Upper lobe of right lung (tissue), 1 donor: Measurements from ENCODE around the gene DLG2. TPM values are rescaled to one million over a fixed set of nuclear protein-coding genes. Genes with fewer than 3 reads are reported as not detected.
A peak's percentile ranks its signal among the peaks of the same experiment; 100 is the strongest.

Experiments
- ATAC-seq: fragments of 200-7000 bp; cut with Tn5 transposase; one replicate; pipeline ENCODE4 v1.9.1; 2020; ENCODE audit warnings: mild to moderate bottlenecking, moderate library complexity
- DNase-seq: peaks from one replicate; pipeline ENCODE4 v3.0.0-alpha.2; 2020
- H3K27ac ChIP-seq: fragments of 200-600 bp; one replicate; pipeline ENCODE4 v1.8.0; 2022
- H3K27me3 ChIP-seq: fragments of 200-600 bp; one replicate; pipeline ENCODE4 v1.8.0; 2022; ENCODE audit warnings: mild to moderate bottlenecking
- H3K36me3 ChIP-seq: fragments of 200-600 bp; one replicate; pipeline ENCODE4 v1.8.0; 2022
- H3K4me1 ChIP-seq: fragments of 200-600 bp; one replicate; pipeline ENCODE4 v1.8.0; 2022
- H3K4me3 ChIP-seq: fragments of 200-600 bp; one replicate; pipeline ENCODE4 v1.8.0; 2022; ENCODE audit warnings: mild to moderate bottlenecking
- H3K9me3 ChIP-seq: fragments of 200-600 bp; one replicate; pipeline ENCODE4 v1.8.0; 2022
- intact Hi-C: fragments of 100-400 bp; cut with DNase I; formaldehyde crosslinking; loops from one replicate; pipeline ENCODE4 v1.11.0; 2022
- total RNA-seq: library from RNA; stranded (reverse); fragmentation: NEBNext Ultra II Directional; extraction: Animal tissue kit (Norgen Biotek cat#: 25700); gene quantifications from one replicate; pipeline ENCODE4 v1.2.1, GENCODE V29; 2021
- TF ChIP-seq, protein P1 (sequence below): fragments of 200-600 bp; IDR thresholded peaks from one replicate; pipeline ENCODE4 v1.8.0; 2022; ENCODE audit warnings: antibody characterized with exemption
- donor health status: DM: no; HTN: yes; CAD: no; lungs with severe emphysema.

Gene DLG2
- total RNA-seq, 1 donor from 2014 or later = 9.7 TPM

- Histone ChIP-seq H3K4me1 (no peaks in the 10 kb centered on the region), H3K9me3 (no peaks in the 10 kb centered on the region), H3K27me3 (no peaks in the 10 kb centered on the region), H3K4me3 (no peak overlapping the region), H3K36me3 (no peaks in the 10 kb centered on the region), H3K27ac (no peak overlapping the region)
- DNase-seq (no peak), ATAC-seq (no peak)
- TF ChIP-seq, protein P1, sequence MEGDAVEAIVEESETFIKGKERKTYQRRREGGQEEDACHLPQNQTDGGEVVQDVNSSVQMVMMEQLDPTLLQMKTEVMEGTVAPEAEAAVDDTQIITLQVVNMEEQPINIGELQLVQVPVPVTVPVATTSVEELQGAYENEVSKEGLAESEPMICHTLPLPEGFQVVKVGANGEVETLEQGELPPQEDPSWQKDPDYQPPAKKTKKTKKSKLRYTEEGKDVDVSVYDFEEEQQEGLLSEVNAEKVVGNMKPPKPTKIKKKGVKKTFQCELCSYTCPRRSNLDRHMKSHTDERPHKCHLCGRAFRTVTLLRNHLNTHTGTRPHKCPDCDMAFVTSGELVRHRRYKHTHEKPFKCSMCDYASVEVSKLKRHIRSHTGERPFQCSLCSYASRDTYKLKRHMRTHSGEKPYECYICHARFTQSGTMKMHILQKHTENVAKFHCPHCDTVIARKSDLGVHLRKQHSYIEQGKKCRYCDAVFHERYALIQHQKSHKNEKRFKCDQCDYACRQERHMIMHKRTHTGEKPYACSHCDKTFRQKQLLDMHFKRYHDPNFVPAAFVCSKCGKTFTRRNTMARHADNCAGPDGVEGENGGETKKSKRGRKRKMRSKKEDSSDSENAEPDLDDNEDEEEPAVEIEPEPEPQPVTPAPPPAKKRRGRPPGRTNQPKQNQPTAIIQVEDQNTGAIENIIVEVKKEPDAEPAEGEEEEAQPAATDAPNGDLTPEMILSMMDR = no peak
- intact Hi-C loops = no loop called here
These were observed 1094.8 kb downstream of the DLG2 start for GRCh38 chr11:84532364-84532763.

- no peaks in the 10 kb centered on the region for H3K36me3 ChIP-seq
- no peak overlapping the region for H3K4me3 ChIP-seq
- H3K9me3 ChIP-seq = no peaks in the 10 kb centered on the region
- TF ChIP-seq, protein P1 = no peak
- no peak overlapping the region for H3K27ac ChIP-seq
- intact Hi-C loops = no loop called here
- DNase-seq = no peak
- no peaks in the 10 kb centered on the region for H3K4me1 ChIP-seq
- H3K27me3 ChIP-seq = no peaks in the 10 kb centered on the region
- ATAC-seq = no peak
These were observed 1100.9 kb downstream of the DLG2 start for GRCh38 chr11:84526250-84526649.

- intact Hi-C loops = no loop called here
- TF ChIP-seq, protein P1 = peak; percentile 36
- no peak overlapping the region for H3K4me3 ChIP-seq
- H3K4me1 ChIP-seq = no peaks in the 10 kb centered on the region
- H3K9me3 ChIP-seq = no peaks in the 10 kb centered on the region
- no peak overlapping the region for H3K27ac ChIP-seq
- ATAC-seq (no peak), DNase-seq (no peak)
- H3K27me3 ChIP-seq = no peaks in the 10 kb centered on the region
- H3K36me3 ChIP-seq = no peaks in the 10 kb centered on the region
These were observed 1102.6 kb downstream of the DLG2 start for GRCh38 chr11:84524422-84525051.

- Histone ChIP-seq H3K9me3 (no peaks in the 10 kb centered on the region), H3K27ac (no peak overlapping the region), H3K4me3 (no peak overlapping the region), H3K4me1 (no peaks in the 10 kb centered on the region), H3K27me3 (no peaks in the 10 kb centered on the region), H3K36me3 (no peaks in the 10 kb centered on the region)
- intact Hi-C loops = no loop called here
- TF ChIP-seq, protein P1 = no peak
- ATAC-seq (no peak), DNase-seq (no peak)
These were observed 1104.8 kb downstream of the DLG2 start for GRCh38 chr11:84522331-84522730.

- Histone ChIP-seq H3K4me3 (no peak overlapping the region), H3K27ac (no peak overlapping the region), H3K27me3 (no peaks in the 10 kb centered on the region), H3K4me1 (no peaks in the 10 kb centered on the region), H3K36me3 (no peaks in the 10 kb centered on the region), H3K9me3 (no peaks in the 10 kb centered on the region)
- TF ChIP-seq, protein P1 = no peak
- intact Hi-C loops = no loop called here
- no peak for DNase-seq
- no peak for ATAC-seq
These were observed 1108.4 kb downstream of the DLG2 start for GRCh38 chr11:84518631-84519183.

DNA sequence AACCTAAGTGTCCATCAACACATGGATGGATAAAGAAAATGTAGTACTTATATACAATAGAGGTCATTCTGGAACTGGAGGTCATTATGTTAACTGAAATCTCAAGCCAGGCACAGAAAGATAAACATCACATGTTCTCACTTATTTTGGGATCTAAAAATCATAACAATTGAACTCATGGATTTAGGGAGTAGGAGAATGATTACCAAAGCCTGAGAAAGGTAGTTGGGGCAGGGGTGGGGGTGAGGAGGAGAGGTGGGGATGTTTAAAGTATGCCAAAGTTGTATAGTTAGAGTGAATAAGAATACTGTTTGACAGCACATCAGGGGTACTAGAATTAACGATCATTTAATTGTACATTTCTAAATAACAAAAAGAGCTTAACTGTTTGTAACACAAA, 1112.7 kb downstream of the DLG2 start:
- H3K27me3 ChIP-seq = no peaks in the 10 kb centered on the region
- no peak for DNase-seq
- no peaks in the 10 kb centered on the region for H3K36me3 ChIP-seq
- no peak overlapping the region for H3K27ac ChIP-seq
- intact Hi-C loops = no loop called here
- TF ChIP-seq, protein P1 = no peak
- ATAC-seq = no peak
- H3K9me3 ChIP-seq = no peaks in the 10 kb centered on the region
- H3K4me3 ChIP-seq = no peak overlapping the region
- no peaks in the 10 kb centered on the region for H3K4me1 ChIP-seq
